GM10248 (cell line): ENCODE measurements around the gene DCUN1D2.

Source experiments
- CTCF ChIA-PET: fragments of 300-600 bp; sonication (Branson Sonifier 250); formaldehyde crosslinking; extraction: SDS; loops from one replicate; lab custom pipeline; 2021; ENCODE audit warnings: antibody characterized with exemption; lab: Yijun Ruan, JAX
- POLR2A ChIA-PET: fragments of 350-650 bp; sonication (Branson Sonifier 250); formaldehyde crosslinking; extraction: SDS; loops from one replicate; lab custom pipeline; 2020; ENCODE audit warnings: antibody characterized with exemption; lab: Yijun Ruan, JAX
- DNase-seq: peaks from one replicate; pipeline ENCODE4 v3.0.0; 2012; ENCODE audit errors: extremely low spot score
- TF ChIP-seq, protein P1 (sequence below): IDR thresholded peaks from 2 replicates; pipeline ENCODE4 v1.5.1; 2012; ENCODE audit warnings: mild to moderate bottlenecking, low read depth; ENCODE audit errors: extremely low read depth, missing control alignments, control extremely low read depth

DCUN1D2 gene

DNA sequence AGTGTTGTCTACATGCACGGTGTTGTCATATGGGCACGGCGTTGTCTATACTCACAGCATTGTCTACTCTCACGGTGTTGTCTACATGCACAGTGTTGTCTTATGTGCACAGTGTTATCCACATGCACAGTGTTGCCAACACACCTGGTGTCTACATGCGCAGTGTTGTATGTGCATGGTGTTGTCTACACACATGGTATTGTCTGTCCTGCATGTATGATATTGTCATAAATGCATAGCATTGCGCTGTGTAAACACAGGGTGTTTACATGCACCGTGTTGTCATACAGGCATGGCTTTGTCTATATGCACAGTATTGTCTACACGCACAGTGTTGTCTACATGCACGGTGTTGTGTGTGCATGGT lies 44.0 kb downstream of the DCUN1D2 start:
- CTCF ChIA-PET: no interaction called here
- no peak for DNase-seq
- POLR2A ChIA-PET: no interaction called here
- TF ChIP-seq, protein P1, sequence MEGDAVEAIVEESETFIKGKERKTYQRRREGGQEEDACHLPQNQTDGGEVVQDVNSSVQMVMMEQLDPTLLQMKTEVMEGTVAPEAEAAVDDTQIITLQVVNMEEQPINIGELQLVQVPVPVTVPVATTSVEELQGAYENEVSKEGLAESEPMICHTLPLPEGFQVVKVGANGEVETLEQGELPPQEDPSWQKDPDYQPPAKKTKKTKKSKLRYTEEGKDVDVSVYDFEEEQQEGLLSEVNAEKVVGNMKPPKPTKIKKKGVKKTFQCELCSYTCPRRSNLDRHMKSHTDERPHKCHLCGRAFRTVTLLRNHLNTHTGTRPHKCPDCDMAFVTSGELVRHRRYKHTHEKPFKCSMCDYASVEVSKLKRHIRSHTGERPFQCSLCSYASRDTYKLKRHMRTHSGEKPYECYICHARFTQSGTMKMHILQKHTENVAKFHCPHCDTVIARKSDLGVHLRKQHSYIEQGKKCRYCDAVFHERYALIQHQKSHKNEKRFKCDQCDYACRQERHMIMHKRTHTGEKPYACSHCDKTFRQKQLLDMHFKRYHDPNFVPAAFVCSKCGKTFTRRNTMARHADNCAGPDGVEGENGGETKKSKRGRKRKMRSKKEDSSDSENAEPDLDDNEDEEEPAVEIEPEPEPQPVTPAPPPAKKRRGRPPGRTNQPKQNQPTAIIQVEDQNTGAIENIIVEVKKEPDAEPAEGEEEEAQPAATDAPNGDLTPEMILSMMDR: no peak

DNA sequence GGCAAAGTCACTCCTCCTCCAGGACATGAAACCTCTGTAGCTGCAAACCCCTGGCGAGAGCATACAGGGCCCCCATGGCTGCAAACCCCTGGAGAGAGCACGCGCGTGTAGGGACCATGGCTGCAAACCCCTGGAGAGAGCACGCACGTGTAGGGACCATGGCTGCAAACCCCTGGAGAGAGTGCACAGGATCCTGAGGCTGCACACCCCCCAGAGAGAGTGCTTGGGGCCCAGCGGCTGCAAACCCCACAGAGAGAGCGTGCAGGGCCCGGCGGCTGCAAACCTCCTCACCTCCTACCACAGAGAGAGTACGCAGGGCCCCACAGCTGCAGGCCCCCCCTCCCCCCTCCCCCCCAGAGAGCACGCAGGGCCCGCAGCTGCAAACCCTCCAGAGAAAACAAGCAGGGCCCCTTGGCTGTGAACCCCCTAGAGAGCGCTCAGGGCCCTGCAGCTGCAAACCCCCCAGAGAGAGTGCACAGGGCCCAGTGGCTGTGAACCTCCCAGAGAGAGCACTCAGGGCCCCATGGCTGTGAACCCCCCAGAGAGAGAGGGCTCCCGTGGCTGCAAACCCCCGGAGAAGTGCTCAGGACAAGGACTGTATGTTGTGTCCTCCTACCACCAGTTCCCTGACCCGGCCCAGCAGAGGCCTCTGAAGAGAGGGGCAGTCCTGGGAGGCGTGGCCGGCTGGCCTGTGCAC lies 44.6 kb downstream of the DCUN1D2 start:
- CTCF ChIA-PET: no interaction called here
- DNase-seq: peak; percentile 48
- POLR2A ChIA-PET: no interaction called here
- TF ChIP-seq, protein P1: no peak

- no peak for DNase-seq
- ChIA-PET POLR2A (no interaction called here), CTCF (interaction anchor here (1.3 kb wide), 1 partner anchor 14 kb away, joined by 3 read pairs; no protein-coding TSS in a partner anchor)
- TF ChIP-seq, protein P1: no peak
Measured at GRCh38 chr13:113443991-113444390, 46.5 kb downstream of the DCUN1D2 start.

DNA sequence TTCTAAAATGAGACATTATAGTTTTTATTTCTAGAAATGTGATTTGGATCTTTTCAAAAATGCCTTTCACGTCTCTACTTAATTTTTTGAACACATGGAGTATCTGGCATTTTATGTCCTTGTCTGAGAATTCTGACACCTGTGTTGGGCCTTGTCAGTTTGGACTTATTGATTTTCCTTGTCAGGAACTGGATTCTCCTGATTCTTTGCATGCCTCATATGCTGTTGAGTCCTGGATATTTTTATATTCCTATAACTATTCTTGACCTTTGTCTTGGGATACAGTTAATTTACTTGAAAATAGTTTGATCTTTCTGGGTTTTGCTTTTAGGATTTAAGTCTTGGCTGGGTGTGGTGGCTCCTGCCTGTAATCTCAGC lies 47.5 kb downstream of the DCUN1D2 start:
- DNase-seq: no peak
- TF ChIP-seq, protein P1: no peak
- ChIA-PET CTCF (interaction anchor here (1.3 kb wide), 1 partner anchor 15 kb away, joined by 3 read pairs; no protein-coding TSS in a partner anchor), POLR2A (no interaction called here)

GRCh38 chr13:113442354-113442984 lies 48.0 kb downstream of the DCUN1D2 start:
- DNase-seq: no peak
- CTCF ChIA-PET: no interaction called here
- TF ChIP-seq, protein P1: no peak
- POLR2A ChIA-PET: no interaction called here

DNA sequence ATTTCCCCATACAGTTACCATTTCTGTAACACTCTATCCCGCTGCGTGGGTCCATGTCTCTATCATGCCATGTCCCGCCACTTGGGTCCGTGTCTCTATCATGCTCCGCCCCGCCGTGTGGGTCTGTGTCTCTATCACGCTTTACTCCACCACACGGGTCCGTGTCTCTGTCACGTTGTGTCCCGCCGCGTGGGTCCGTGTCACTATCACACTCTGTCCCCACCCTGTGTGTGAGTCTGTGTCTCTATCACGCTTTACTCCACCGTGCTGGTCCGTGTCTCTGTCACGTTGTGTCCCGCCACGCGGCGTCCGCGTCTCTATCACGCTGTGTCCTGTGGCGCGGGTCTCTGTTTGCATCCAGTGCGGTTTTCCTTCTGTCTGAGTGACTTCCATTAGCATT lies 48.9 kb downstream of the DCUN1D2 start:
- TF ChIP-seq, protein P1: no peak
- no peak for DNase-seq
- ChIA-PET CTCF (no interaction called here), POLR2A (no interaction called here)
